MM.1S (cell line): ENCODE measurements around the gene ABCC8.

Experiments used
- EZH2 ChIP-seq: fragments of 300-600 bp; sonication (generic); optimal IDR thresholded peaks from 2 replicates; pipeline ENCODE3; 2017; ENCODE audit warnings: low read depth, mild to moderate bottlenecking, antibody characterized with exemption, low read length, mixed read lengths
- TF ChIP-seq, protein P1 (sequence below): fragments of 300-600 bp; sonication (generic); IDR thresholded peaks from 2 replicates; pipeline ENCODE4 v1.5.1; 2016; ENCODE audit warnings: antibody characterized with exemption, low read length, mixed read lengths

DNA sequence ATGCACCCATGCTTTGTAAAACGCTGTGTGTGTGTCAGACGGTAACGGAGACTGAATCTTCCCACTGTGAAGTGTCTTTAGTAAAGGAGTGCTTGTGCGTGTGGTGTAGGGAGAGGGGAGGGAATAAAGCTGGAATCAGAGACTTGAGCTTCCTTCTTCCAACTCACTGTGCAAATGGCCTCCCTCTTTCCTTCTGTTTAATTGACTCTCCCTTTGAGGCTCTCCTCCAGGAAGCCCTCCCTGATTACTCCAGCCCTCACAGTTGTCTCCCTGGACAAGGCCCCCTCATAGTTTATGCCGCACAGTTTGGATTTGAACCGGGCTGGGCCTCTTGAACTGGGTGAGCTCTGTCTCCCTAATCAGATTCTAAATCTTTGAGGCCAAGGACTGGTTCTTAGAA is 65.2 kb downstream of the ABCC8 start:
- TF ChIP-seq, protein P1, sequence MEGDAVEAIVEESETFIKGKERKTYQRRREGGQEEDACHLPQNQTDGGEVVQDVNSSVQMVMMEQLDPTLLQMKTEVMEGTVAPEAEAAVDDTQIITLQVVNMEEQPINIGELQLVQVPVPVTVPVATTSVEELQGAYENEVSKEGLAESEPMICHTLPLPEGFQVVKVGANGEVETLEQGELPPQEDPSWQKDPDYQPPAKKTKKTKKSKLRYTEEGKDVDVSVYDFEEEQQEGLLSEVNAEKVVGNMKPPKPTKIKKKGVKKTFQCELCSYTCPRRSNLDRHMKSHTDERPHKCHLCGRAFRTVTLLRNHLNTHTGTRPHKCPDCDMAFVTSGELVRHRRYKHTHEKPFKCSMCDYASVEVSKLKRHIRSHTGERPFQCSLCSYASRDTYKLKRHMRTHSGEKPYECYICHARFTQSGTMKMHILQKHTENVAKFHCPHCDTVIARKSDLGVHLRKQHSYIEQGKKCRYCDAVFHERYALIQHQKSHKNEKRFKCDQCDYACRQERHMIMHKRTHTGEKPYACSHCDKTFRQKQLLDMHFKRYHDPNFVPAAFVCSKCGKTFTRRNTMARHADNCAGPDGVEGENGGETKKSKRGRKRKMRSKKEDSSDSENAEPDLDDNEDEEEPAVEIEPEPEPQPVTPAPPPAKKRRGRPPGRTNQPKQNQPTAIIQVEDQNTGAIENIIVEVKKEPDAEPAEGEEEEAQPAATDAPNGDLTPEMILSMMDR, result no peak
- TF ChIP-seq EZH2, result no peak
